ENCODE data around the gene TMEM150B.

The TMEM150B gene

DNA sequence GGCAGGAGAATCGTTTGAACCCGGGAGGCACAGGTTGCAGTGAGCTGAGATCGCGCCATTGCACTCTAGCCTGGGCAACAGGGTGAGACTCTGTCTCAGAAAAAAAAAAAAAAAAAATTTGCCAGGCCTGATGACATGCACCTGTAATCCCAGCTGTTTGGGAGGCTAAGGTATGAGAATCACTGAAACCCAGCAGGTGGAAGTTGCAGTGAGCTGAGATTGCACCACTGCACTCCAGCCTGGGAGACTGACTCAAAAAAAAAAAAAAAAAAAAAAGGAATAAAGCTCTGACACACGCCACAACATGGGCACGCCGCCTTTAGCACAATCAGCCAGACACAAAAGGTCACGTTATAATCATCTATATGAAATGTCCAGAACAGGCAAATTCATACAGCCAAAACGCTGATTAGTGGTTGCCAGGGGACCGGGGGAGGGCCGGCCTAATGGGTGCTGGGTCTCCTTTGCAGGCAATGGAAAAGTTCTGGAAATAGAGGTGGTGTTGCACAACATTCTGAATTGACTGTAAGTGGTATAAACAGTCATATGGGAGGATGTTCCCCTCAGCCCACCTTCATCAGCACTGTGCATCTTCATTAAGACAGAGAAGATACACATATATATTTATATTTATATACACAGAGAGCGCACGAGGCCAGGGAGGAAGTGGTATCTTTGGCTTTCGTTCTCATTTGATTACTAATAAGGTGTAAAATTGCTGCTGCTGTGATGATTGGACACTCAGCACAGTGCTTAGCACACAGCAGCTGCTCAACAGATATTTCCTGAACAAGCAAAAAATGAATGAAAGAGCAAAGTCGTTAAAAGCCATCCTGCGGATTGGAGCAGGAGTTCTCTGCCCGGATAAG is 49.1 kb downstream of the TMEM150B start:
- DNase-seq = no peak

DNA sequence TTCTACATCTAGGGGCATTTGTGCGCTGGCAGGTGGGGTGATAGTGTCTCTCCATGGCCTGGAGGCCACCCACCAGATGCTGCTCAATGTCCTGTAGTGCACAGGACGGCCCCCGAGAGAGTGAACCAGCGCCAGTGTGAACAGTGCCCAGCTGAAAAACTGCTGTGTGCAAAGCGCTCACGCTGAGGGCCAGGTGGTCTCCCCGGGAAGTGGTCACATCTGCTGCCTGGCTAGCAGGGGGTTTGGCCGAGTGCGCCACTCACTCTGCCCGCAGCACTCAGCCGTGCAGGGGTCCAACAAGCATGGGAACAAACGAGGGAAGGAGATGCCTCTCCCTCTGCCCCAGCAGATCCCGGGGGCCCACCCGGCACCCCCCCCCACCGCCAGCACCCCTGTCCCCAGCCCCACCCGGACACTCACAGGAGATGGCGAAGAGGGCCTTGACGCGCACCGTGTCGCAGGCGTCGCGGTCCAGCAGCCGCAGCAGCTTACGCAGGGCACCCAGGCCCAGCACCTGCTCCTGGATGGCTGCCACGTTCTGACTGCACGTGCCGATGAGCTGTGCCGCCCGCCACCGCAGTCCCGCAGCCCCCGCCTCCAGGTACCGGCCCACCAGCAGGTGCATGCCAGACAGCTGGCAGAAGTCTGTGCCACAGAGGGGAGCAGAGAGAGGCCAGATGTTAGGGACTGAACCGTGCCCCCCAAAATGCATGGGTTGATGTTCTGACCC is 51.0 kb downstream of the TMEM150B start:
- no peak for DNase-seq

DNA sequence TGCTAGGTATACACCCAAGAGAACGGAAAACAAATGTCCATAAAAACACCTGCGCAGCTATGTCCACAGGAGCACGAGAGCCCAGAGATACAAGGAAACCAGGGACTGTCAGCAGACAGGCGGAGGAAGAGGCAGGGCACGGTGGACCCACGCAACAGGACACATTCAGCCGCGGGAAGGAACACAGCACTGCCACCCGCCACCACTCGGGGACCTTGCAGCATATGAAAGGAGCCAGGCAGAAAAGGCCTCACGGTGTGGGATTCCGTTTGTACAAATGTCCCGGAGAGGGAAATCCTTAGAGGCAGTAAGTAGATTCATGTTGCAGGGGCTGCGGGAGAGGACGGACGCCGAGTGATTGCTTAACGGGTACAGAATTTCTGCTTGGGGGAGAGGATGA is 53.0 kb downstream of the TMEM150B start:
- no peak for DNase-seq

DNA sequence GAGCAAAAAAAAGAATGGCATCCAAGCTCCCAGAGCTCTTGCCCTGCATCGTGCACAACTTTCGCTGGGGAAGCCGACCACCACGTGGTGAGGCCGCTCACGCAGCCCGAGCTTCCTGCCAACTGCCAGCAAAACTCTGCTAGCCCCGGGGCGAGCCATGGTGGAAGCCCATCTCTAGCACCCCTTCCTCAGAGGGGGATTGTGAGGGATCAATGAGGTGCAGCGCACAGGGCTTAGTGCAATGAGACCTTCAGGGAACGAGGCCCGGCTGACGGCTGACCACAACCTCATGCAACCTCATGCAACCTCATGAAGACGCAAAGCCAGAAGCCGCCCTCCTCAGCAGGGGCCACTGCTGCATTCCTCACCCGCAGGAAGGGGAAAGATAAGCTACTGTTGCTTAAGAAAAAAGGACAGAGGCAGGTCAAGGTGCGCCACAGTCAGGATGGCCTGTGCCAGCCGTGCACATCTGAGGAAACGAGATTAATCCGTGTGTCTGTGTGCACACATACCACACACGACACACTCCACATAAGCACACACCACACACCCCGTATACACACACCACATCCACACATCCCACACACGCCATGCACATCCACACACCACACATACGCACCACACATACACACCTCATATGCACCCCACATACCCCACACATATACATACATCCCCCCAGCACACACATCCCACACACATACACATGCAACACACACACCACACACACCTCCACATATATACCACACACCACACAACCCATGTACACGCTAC is 54.8 kb downstream of the TMEM150B start:
- DNase-seq = no peak

DNA sequence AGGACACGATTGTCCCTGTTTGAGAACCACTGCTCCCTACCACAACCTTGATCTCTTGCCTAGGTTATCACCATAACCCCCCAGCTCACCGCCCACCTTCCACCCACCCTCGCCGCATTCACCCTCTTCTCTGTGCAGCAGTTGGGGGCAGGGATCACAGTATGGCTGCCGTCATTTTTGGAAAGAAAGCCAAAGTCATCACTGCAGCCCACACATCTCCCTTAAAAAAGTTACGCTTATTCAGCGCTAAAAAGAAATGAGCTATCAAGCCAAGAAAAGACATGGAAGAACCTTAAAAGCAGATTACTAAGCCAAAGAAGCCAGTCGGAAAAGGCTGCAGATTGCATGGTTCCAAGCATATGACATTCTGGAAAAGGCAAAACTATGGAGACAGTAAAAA is 55.8 kb downstream of the TMEM150B start:
- no peak for DNase-seq

DNA sequence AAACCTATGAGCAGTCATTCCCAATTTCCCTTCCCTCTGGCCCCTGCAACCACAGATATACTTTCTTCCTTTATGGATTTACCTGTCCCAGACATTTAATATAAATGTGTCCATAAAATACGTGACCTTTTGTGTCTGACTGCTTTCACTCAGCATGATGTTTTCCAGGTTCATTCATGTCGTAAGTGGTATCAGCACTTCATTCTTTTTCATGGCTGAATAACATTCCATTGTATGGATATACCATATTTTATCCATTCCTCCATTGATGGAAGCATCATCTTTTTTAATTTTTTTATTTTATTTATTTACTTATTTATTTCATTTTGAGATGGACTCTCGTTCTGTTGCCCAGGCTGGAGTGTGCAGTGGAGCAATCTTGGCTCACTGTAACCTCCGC is 58.3 kb downstream of the TMEM150B start:
- DNase-seq = no peak

DNA sequence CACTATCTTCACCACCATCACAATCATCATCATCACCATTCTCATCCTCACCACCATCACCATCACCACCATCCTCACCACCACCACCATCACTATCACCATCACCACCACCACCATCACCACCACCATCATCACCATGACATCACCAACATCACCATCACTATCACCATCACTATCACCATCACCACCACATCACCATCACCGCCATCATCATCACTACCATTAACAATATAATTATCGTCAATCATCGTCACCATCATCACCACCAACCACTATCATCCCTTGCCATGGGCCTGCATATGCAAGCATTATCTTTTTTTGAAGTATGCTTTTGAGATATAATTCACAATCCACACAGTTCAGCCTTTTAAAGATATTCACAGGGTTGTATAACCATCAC is 58.7 kb downstream of the TMEM150B start:
- no peak for DNase-seq

DNA sequence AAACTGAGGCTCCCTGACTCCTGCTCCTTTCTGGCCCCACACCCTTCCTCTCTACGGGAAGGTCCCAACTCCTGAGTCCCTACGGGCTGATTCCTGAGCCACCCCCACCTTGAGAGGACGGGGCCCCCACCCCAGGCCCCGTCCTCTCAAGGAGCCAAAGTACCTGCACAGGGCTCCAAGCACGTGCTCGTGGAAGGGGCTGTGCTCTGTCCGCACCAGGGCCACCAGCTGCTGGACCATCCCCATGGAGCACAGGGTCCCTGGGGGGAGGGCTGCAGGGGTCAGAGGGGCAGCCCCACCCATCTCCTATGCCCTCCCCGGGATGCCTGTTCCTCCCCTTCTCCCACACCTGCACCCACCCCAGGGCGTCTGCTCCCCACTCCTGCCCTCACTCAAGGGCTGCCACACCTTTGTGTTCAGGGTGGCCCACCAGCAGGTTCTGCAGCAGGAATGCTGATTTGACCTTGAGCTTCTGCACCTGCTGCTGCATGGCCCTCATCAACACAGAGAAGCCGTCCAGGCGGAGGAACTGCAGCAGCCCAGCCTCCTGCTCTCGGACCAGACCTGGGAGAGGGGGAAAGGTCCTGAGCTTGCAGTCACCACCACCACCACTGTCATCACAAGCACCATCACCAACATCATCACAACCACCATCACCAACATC is 59.3 kb downstream of the TMEM150B start:
- DNase-seq = no peak

DNA sequence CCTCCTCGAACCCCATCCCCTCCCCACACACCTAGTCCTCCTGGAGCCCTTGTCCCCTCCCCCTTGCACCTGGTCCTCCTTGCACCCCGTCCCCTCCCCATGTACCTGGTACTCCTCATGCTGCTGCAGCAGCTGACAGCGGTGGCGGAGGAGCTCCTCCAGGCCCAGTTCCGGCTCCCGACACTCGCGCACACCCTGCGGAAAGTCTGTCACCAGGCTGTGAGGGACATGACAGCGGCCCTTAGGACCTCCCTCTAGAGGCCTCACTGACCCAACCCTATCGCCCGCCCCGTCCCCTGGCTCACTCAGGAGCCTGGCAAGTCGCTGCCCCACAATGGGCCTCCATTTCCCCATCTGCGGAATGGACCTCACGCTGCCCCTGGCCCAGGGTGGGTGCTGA is 60.0 kb downstream of the TMEM150B start:
- no peak for DNase-seq

DNA sequence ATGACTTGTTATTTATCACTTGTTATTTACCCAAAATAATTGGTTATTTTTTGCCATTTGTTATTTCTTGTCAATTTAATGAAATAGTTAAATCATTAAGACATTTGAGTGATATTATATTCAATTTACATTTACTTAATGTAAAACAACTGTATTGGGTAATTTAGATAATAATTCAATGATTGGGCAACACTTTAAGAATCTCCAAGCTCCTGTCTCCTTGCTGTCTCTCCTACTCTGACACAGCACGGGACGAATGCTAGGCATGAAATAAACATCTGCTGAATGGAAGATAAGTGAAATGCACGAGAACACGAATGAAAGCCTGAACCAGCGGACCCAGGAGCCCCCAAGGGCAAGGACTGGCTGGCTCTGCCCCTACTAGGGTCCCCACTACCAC is 60.6 kb downstream of the TMEM150B start:
- DNase-seq = no peak

All from activated CD4-positive, alpha-beta T cell treated with anti-CD3 and anti-CD28 coated beads for 1 hour (primary cell).